Fibroblast of villous mesenchyme (primary cell): ENCODE data around the gene FGF14. TPM values are rescaled to one million over a fixed set of nuclear protein-coding genes. Genes with fewer than 3 reads are reported as not detected.
A peak's percentile ranks its signal among the peaks of the same experiment; 100 is the strongest.
"Not testable (repeated sequence)": the region's sequence is repeated elsewhere in the genome, so short reads cannot be mapped to it uniquely, and the experiment has no call there.

Source experiments
- DNase-seq: peaks from one replicate; pipeline ENCODE4 v3.0.0-alpha.2; 2010; ENCODE audit warnings: low read depth
- H3K4me3 ChIP-seq: 2 replicates; pipeline ENCODE4 v1.5.1; 2011; ENCODE audit warnings: low read depth, mild to moderate bottlenecking, low read length
- CTCF ChIP-seq: IDR thresholded peaks from 2 replicates; pipeline ENCODE4 v1.5.1; 2012; ENCODE audit warnings: low read depth, mild to moderate bottlenecking, low read length; ENCODE audit not compliant: insufficient read depth
- total RNA-seq: library from RNA; depleted of rRNA; stranded (reverse); fragments of >200 nt; gene quantifications from 2 replicates; pipeline ENCODE4 v1.2.3, GENCODE V29; 2012

The FGF14 gene
- total RNA-seq, 1 donor, result under 0.01 TPM

DNA sequence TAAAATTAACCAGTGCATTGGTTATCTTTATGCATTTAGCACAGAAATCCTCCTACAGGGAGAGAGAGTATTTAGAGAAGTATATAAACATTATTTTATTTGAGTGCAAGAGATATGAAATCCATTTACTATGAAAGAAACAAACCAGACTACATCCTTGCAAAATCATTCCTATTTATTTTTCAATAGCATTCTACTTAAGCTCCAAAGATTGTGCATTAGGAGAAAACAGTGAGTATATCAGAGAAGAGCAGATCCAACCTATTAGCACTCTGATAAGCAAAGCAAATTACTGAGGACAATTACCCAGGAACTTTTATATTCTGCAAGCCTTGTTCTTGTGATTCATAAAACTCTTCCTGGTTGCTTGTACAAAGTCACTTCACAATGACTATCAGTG is 256.1 kb downstream of the FGF14 start:
- TF ChIP-seq CTCF, result no peak
- H3K4me3 ChIP-seq, result no peak overlapping the region
- DNase-seq, result no peak

GRCh38 chr13:102142473-102142826 is 259.4 kb downstream of the FGF14 start:
- DNase-seq, result no peak
- no peak overlapping the region for H3K4me3 ChIP-seq
- no peak for TF ChIP-seq CTCF

- peak; percentile 33 for DNase-seq
- no peak overlapping the region for H3K4me3 ChIP-seq
- TF ChIP-seq CTCF, result peak; percentile 68
These were observed 260.0 kb downstream of the FGF14 start for GRCh38 chr13:102141625-102142472.

DNA sequence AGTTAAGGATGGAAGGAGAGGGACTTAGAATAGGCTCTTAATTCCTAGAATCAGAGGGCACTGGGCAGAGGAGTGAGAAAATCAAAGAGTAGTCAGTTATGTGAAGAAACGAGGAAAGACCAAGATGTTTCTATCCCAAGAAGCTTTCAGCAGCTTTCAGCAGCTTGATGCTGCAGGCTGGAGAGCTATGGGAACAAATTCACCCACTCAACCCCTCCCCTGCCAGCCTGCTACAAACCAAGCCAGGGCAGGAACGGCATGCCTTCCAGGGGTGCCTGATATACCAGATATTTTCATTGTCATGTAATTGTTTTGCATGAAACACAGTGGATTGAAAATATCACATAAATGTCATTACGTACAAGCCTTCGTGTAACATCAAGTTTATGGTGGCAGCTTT is 262.2 kb downstream of the FGF14 start:
- no peak for TF ChIP-seq CTCF
- no peak for DNase-seq
- H3K4me3 ChIP-seq, result no peak overlapping the region

DNA sequence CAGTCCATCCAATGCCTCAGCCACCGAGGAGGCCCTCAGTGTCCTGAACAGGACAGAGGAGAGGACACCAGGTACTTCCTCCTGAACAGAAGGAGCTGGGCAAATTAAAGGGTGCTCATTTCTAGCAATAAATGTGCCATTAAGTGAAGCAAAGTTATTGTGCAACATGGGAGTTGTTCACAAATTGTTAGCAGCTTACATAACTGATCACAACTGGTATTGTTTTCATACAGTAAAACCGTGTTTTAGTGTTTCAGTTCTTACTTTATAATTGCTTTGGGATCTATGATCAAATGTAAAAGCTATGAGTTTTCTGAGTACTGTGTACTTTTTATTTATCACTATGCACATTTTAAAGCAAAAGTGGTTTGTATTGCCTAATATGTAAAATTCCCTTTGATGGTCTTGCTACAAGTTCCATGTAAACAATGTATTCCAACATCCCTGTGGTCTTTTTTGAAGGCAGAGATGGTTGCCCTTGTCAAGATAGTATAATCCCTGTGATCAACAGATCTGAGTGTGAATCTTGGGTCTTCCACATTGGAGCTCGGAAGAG is 263.1 kb downstream of the FGF14 start:
- peak; percentile 31 for DNase-seq
- no peak overlapping the region for H3K4me3 ChIP-seq
- no peak for TF ChIP-seq CTCF

- not testable (repeated sequence) for DNase-seq, H3K4me3 ChIP-seq
These were observed 263.9 kb downstream of the FGF14 start for GRCh38 chr13:102137904-102138303.

- no peak overlapping the region for H3K4me3 ChIP-seq
- no peak for TF ChIP-seq CTCF
- DNase-seq, result peak; percentile 12
These were observed 265.0 kb downstream of the FGF14 start for GRCh38 chr13:102136735-102137296.
